Keratinocyte (primary cell): Measurements from ENCODE around the gene PCNT.

ENCODE experiments used
- EZH2 ChIP-seq: IDR thresholded peaks from one replicate; pipeline ENCODE4 v1.6.1; 2012; ENCODE audit warnings: inconsistent platforms, mild to moderate bottlenecking, low read length, moderate library complexity
- TF ChIP-seq, protein P1 (sequence below), 3 experiments: IDR thresholded peaks in 1 of 3; conservative IDR thresholded peaks in 1 of 3; optimal IDR thresholded peaks in 1 of 3; 2 replicates in 2 of 3; 3 replicates in 1 of 3; pipeline versions ENCODE3 to v1.5.1; 2011; ENCODE audit warnings: low read length in 3 of 3, mild to moderate bottlenecking in 3 of 3, moderate library complexity in 2 of 3, control low read depth in 1 of 3, inconsistent platforms in 1 of 3; ENCODE audit not compliant: insufficient read depth in 2 of 3; ENCODE audit errors: extremely low read depth in 1 of 3

DNA sequence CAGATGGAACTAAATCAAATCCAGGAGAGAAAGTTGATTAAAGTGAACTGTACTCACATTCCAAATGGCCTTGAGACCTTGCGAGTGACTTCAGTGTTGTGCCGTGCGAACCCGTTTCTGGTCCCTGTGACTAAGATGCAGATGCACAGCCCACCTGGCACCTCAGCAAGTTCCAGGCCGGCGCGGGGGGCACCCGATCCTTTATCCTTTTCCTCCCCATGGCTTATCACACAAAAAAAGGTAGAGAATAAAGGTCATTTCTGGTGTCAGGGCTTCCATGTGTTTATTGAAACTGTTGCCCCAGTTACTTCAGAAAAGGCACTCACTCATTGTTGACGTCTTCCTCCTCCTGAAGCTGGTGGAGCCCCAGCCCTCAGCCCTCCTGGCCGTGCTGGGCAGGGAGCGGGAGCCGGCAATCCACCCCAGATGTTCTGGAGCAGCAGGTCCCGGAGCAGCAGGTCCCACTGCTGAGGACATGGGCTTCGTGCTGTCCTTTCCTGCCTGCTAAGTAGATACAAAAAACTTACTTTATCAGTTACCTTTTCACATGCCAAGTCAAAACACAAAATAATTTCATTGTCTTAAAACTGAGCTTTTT lies 53.0 kb downstream of the PCNT start:
- TF ChIP-seq, protein P1, sequence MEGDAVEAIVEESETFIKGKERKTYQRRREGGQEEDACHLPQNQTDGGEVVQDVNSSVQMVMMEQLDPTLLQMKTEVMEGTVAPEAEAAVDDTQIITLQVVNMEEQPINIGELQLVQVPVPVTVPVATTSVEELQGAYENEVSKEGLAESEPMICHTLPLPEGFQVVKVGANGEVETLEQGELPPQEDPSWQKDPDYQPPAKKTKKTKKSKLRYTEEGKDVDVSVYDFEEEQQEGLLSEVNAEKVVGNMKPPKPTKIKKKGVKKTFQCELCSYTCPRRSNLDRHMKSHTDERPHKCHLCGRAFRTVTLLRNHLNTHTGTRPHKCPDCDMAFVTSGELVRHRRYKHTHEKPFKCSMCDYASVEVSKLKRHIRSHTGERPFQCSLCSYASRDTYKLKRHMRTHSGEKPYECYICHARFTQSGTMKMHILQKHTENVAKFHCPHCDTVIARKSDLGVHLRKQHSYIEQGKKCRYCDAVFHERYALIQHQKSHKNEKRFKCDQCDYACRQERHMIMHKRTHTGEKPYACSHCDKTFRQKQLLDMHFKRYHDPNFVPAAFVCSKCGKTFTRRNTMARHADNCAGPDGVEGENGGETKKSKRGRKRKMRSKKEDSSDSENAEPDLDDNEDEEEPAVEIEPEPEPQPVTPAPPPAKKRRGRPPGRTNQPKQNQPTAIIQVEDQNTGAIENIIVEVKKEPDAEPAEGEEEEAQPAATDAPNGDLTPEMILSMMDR (optimal IDR thresholded peaks at IDR 0.05 in 1 of 3, IDR thresholded peaks at IDR 0.05 in 1 of 3, conservative IDR thresholded peaks at IDR 0.05 in 1 of 3; ENCODE audit: extremely low read depth in 1 of 3, insufficient read depth in 2 of 3, low read length in 3 of 3): no peak
- no peak for TF ChIP-seq EZH2
